OCI-LY3 (cell line): ENCODE measurements around the gene ARPC5.
"Not testable (repeated sequence)": the region's sequence is repeated elsewhere in the genome, so short reads cannot be mapped to it uniquely, and the experiment has no call there.

ENCODE experiments used
- H2AFZ ChIP-seq: fragments of 200-600, 300-600 bp; shearing (Covaris generic); 2 replicates; pipeline ENCODE4 v1.6.0; 2014; ENCODE audit warnings: antibody characterized with exemption, low read depth, low read length
- H3K27ac ChIP-seq: fragments of 200-600, 300-600 bp; sonication (generic); 2 replicates; pipeline ENCODE4 v1.5.1; 2014; ENCODE audit warnings: mild to moderate bottlenecking, low read length, moderate library complexity, mixed read lengths
- H3K27me3 ChIP-seq: fragments of 200-600, 300-600 bp; sonication (generic); 2 replicates; pipeline ENCODE4 v1.6.1; 2014; ENCODE audit warnings: low read depth, low read length, mixed read lengths
- H3K36me3 ChIP-seq: fragments of 200-600, 300-600 bp; sonication (generic); replicated peaks from 2 replicates; pipeline ENCODE3; 2014; ENCODE audit warnings: low read depth, low read length, mixed read lengths
- H3K4me1 ChIP-seq: fragments of 300-600, 200-600 bp; sonication (generic); 2 replicates; pipeline ENCODE4 v1.6.1; 2014; ENCODE audit warnings: low read length, mixed read lengths
- H3K4me2 ChIP-seq: fragments of 200-600, 300-600 bp; sonication (generic); 2 replicates; pipeline ENCODE4 v1.6.1; 2014; ENCODE audit warnings: low read length, mixed read lengths
- H3K4me3 ChIP-seq: fragments of 300-600, 200-600 bp; sonication (generic); 2 replicates; pipeline ENCODE4 v1.5.1; 2014; ENCODE audit warnings: antibody characterized with exemption, mild to moderate bottlenecking, low read length, moderate library complexity
- H3K79me2 ChIP-seq: fragments of 300-600, 200-600 bp; shearing (Covaris generic); 2 replicates; pipeline ENCODE4 v1.6.1; 2014; ENCODE audit warnings: mild to moderate bottlenecking, low read length, mixed read lengths
- H3K9ac ChIP-seq: fragments of 300-600, 200-600 bp; shearing (Covaris generic); 2 replicates; pipeline ENCODE4 v1.6.0; 2014; ENCODE audit warnings: mild to moderate bottlenecking, low read length, moderate library complexity
- H3K9me3 ChIP-seq: fragments of 200-600, 300-600 bp; shearing (Covaris generic); 2 replicates; pipeline ENCODE4 v1.6.1; 2014; ENCODE audit warnings: low read length, mixed read lengths; ENCODE audit not compliant: insufficient read depth
- H4K20me1 ChIP-seq: fragments of 200-600, 300-600 bp; sonication (generic); 2 replicates; pipeline ENCODE4 v1.6.1; 2016; ENCODE audit warnings: low read length, mixed read lengths; ENCODE audit not compliant: insufficient read depth
- EZH2phosphoT487 ChIP-seq: fragments of 200-600 bp; shearing (Covaris generic); IDR thresholded peaks from 2 replicates; pipeline ENCODE4 v1.6.1; 2018; ENCODE audit warnings: antibody characterized with exemption, mixed run types, low read depth
- TF ChIP-seq, protein P1 (sequence below): fragments of 200-600, 300-600 bp; sonication (generic); IDR thresholded peaks from 2 replicates; pipeline ENCODE4 v1.5.1; 2014; ENCODE audit warnings: antibody characterized with exemption, low read length, low read depth

ARPC5 gene

DNA sequence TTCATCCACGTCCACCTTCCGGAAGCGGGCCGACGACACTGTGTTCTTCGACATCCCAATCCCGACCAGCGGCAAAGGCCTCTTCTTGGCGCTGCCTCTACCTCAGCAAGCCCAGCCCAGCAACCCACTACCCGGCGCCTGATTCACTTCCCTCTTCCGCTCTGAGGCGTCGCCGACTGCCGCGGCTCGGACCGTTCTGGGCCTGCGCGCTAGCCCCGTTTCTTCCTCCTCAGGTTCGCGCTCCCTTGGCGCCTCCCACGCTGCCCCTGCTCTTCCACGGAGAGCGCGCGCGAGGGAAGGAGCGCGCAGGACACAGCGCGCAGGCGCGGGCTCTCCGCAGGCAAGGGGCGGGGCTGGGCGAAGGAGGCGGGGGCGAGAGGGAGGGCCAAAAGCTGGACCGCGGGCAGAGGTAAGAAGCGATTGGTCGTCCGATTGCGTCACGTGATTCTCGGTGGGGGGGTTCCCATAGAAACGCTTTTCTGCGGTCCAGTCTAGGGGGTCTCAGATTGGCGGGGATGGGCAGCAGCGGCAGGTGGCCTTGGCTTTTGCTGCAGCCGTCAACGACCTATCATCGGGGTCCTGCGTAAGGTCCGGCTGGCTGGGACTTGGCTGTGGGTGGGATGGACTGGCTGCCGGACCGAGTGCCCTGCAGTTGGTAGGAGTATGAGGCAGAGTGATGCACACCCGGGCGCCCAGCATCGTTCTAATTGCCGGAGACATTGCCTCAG, at the start of gene ARPC5:
TSS of gene ARPC5 (minus strand) at position 178 of the 728 bp plus-strand sequence. CDS start at position 54, 124 bp downstream.
- H3K9me3 ChIP-seq: no peaks in the 10 kb centered on the region
- H3K4me1 ChIP-seq: peaks cover 32% of the 10 kb centered on the region
- no peak for TF ChIP-seq EZH2phosphoT487
- TF ChIP-seq, protein P1, sequence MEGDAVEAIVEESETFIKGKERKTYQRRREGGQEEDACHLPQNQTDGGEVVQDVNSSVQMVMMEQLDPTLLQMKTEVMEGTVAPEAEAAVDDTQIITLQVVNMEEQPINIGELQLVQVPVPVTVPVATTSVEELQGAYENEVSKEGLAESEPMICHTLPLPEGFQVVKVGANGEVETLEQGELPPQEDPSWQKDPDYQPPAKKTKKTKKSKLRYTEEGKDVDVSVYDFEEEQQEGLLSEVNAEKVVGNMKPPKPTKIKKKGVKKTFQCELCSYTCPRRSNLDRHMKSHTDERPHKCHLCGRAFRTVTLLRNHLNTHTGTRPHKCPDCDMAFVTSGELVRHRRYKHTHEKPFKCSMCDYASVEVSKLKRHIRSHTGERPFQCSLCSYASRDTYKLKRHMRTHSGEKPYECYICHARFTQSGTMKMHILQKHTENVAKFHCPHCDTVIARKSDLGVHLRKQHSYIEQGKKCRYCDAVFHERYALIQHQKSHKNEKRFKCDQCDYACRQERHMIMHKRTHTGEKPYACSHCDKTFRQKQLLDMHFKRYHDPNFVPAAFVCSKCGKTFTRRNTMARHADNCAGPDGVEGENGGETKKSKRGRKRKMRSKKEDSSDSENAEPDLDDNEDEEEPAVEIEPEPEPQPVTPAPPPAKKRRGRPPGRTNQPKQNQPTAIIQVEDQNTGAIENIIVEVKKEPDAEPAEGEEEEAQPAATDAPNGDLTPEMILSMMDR: no peak
- peaks cover 29% of the 10 kb centered on the region for H4K20me1 ChIP-seq
- H3K4me2 ChIP-seq: peak within 1 kb of the TSS; percentile 98
- H2AFZ ChIP-seq: peak within 1 kb of the TSS; percentile 93
- peaks cover 48% of the 10 kb centered on the region for H3K79me2 ChIP-seq
- H3K27ac ChIP-seq: peak within 1 kb of the TSS; percentile 94
- peaks cover 26% of the 10 kb centered on the region for H3K36me3 ChIP-seq
- peak within 1 kb of the TSS; percentile 98 for H3K9ac ChIP-seq
- no peaks in the 10 kb centered on the region; the same call in 1 of the 2 replicates for H3K27me3 ChIP-seq
- peak within 1 kb of the TSS; percentile 87 for H3K4me3 ChIP-seq

DNA sequence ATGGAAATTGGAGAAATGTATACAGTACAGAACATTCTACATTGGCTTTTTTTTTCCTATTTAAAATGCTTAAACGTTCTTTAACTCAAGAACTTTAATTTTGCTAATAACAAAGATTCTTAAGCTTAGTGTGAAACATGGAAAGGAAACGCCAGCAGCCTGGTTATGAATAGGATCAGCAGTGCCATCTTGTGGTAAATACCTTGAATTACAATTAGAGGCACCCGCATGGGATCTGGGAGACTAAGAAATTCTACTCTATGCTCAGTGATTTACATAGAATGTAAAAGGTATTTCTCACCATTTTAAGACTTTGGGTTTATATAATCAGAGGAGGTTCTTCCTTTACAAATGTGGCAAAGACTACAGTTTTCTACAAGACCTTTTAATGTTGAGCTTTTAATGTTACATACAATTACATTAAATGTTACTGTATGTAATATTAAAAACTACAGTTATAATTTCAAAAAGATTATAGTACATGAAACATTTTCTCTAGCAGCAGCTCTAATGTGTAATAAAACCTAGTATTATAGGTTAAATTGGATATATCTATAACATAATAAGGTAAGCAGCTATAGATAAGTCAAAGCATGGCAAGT, 49.6 kb upstream of the ARPC5 start:
- Histone ChIP-seq H3K4me1 (peaks cover 29% of the 10 kb centered on the region), H3K9me3 (no peaks in the 10 kb centered on the region), H3K27ac (no peak overlapping the region), H3K4me2 (no peak overlapping the region), H3K9ac (no peak overlapping the region), H3K4me3 (no peak overlapping the region), H2AFZ (no peak overlapping the region), H3K36me3 (no peaks in the 10 kb centered on the region), H3K79me2 (no peaks in the 10 kb centered on the region), H4K20me1 (no peaks in the 10 kb centered on the region), H3K27me3 (no peaks in the 10 kb centered on the region)
- TF ChIP-seq EZH2phosphoT487: no peak
- TF ChIP-seq, protein P1: peak; percentile 88

DNA sequence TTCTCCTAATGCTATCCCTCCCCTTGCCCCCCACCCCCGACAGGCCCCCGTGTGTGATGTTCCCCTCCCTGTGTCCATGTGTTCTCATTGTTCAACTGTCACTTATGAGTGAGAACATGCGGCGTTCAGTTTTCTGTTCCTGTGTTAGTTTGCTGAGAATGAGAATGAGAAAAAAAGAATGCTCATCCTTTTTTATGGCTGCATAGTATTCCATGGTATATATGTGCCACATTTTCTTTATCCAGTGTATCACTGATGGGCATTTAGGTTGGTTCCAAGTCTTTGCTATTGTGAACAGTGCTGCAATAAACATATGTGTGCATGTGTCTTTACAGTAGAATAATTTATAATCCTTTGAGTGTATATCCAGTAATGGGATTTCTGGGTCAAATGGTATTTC, 43.8 kb upstream of the ARPC5 start:
- H4K20me1 ChIP-seq, H3K9ac ChIP-seq, H3K36me3 ChIP-seq, H3K27ac ChIP-seq, H3K4me3 ChIP-seq, H3K4me2 ChIP-seq, H3K79me2 ChIP-seq, H2AFZ ChIP-seq, H3K9me3 ChIP-seq, H3K4me1 ChIP-seq, H3K27me3 ChIP-seq: not testable (repeated sequence)

DNA sequence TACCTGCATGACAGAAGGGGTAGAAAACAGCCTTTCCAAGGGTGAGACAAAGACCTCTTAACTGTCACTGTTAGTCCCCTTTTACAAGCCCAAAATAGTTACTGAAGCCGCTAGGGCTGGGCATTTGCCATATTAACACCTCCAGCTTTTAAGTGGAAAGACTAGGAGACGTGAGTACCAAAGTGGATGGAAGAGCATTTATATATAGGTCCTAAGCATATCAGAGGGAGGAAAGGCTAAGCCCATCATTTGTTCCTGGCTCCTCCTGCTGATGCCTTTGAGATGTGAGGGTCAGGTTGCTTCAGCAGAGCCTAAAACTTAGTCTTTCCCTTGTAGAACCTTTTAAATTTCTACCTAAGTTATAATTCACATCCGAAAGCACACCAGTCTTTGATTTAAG, 43.2 kb upstream of the ARPC5 start:
- no peaks in the 10 kb centered on the region for H3K27me3 ChIP-seq
- H3K9ac ChIP-seq: no peak overlapping the region
- H3K27ac ChIP-seq: no peak overlapping the region
- no peaks in the 10 kb centered on the region for H3K36me3 ChIP-seq
- H3K4me3 ChIP-seq: no peak overlapping the region
- no peaks in the 10 kb centered on the region for H3K4me1 ChIP-seq
- no peaks in the 10 kb centered on the region for H4K20me1 ChIP-seq
- H3K9me3 ChIP-seq: no peaks in the 10 kb centered on the region
- no peak overlapping the region for H2AFZ ChIP-seq
- no peak overlapping the region for H3K4me2 ChIP-seq
- TF ChIP-seq, protein P1: no peak
- TF ChIP-seq EZH2phosphoT487: no peak
- H3K79me2 ChIP-seq: no peaks in the 10 kb centered on the region
